H9 (cell line): ENCODE data around the gene DCTPP1. TPM values are rescaled to one million over a fixed set of nuclear protein-coding genes. Genes with fewer than 3 reads are reported as not detected.

Source experiments
- DNase-seq: peaks from one replicate; pipeline ENCODE4 v3.0.0-alpha.2; 2017
- H2AFZ ChIP-seq: one replicate; pipeline ENCODE4 v1.6.1; 2013; ENCODE audit warnings: mild to moderate bottlenecking, low read length, control low read depth, moderate library complexity
- H2AK5ac ChIP-seq: 2 replicates; pipeline ENCODE4 v1.6.1; 2013; ENCODE audit warnings: low read length, control low read depth, mixed read lengths; ENCODE audit not compliant: insufficient read length
- H2BK120ac ChIP-seq: one replicate; pipeline ENCODE4 v1.6.1; 2013; ENCODE audit warnings: low read depth, mild to moderate bottlenecking, low read length, control low read depth, inconsistent platforms; ENCODE audit not compliant: poor library complexity, severe bottlenecking
- H2BK12ac ChIP-seq: 2 replicates; pipeline ENCODE4 v1.6.1; 2013; ENCODE audit warnings: low read length, control low read depth, mixed read lengths, low read depth; ENCODE audit not compliant: insufficient read length
- H2BK15ac ChIP-seq: 2 replicates; pipeline ENCODE4 v1.6.1; 2013; ENCODE audit warnings: low read depth, low read length, control low read depth
- H2BK20ac ChIP-seq: one replicate; pipeline ENCODE4 v1.6.1; 2013; ENCODE audit warnings: low read depth, mild to moderate bottlenecking, low read length, control low read depth, inconsistent platforms; ENCODE audit not compliant: poor library complexity, severe bottlenecking
- H2BK5ac ChIP-seq: 2 replicates; pipeline ENCODE4 v1.6.1; 2013; ENCODE audit warnings: low read length, control low read depth, mixed read lengths; ENCODE audit not compliant: insufficient read length
- H3K14ac ChIP-seq: 2 replicates; pipeline ENCODE4 v1.6.1; 2013; ENCODE audit warnings: low read length, control low read depth; ENCODE audit not compliant: insufficient read depth
- H3K18ac ChIP-seq: 2 replicates; pipeline ENCODE4 v1.6.1; 2013; ENCODE audit warnings: low read depth, mild to moderate bottlenecking, mixed read lengths, low read length, control low read depth; ENCODE audit not compliant: insufficient read length
- H3K23ac ChIP-seq: 2 replicates; pipeline ENCODE4 v1.6.1; 2013; ENCODE audit warnings: low read length, control low read depth, mixed read lengths, low read depth; ENCODE audit not compliant: insufficient read length
- H3K23me2 ChIP-seq: 2 replicates; pipeline ENCODE4 v1.6.1; 2013; ENCODE audit warnings: low read depth, mild to moderate bottlenecking, mixed read lengths, low read length, control low read depth; ENCODE audit not compliant: insufficient read length, poor library complexity, severe bottlenecking
- H3K27ac ChIP-seq: 2 replicates; pipeline ENCODE4 v1.5.1; 2013; ENCODE audit warnings: low read length, control low read depth, mixed read lengths, low read depth; ENCODE audit not compliant: insufficient read length
- H3K27me3 ChIP-seq: 2 replicates; pipeline ENCODE4 v1.6.1; 2013; ENCODE audit warnings: low read length, control low read depth, inconsistent platforms; ENCODE audit not compliant: insufficient read depth
- H3K4ac ChIP-seq: 2 replicates; pipeline ENCODE4 v1.6.1; 2013; ENCODE audit warnings: low read depth, mild to moderate bottlenecking, control low read depth, inconsistent platforms, low read length, moderate library complexity
- H3K4me1 ChIP-seq: 2 replicates; pipeline ENCODE4 v1.6.1; 2013; ENCODE audit warnings: low read length, control low read depth, inconsistent platforms; ENCODE audit not compliant: insufficient read depth
- H3K4me2 ChIP-seq: 2 replicates; pipeline ENCODE4 v1.6.1; 2013; ENCODE audit warnings: low read length, control low read depth, mixed read lengths; ENCODE audit not compliant: insufficient read length, insufficient read depth
- H3K56ac ChIP-seq: 2 replicates; pipeline ENCODE4 v1.6.1; 2013; ENCODE audit warnings: low read depth, mild to moderate bottlenecking, mixed read lengths, low read length, control low read depth; ENCODE audit not compliant: insufficient read length
- H3K79me1 ChIP-seq: 2 replicates; pipeline ENCODE4 v1.6.1; 2013; ENCODE audit warnings: low read depth, mild to moderate bottlenecking, moderate library complexity, low read length, control low read depth, inconsistent platforms; ENCODE audit not compliant: insufficient read depth, poor library complexity, severe bottlenecking
- H3K79me2 ChIP-seq: 2 replicates; pipeline ENCODE4 v1.6.1; 2013; ENCODE audit warnings: low read length, control low read depth, inconsistent platforms; ENCODE audit not compliant: insufficient read depth
- H3K9ac ChIP-seq: 2 replicates; pipeline ENCODE4 v1.6.1; 2013; ENCODE audit warnings: low read length, control low read depth, mixed read lengths; ENCODE audit not compliant: insufficient read length; ENCODE audit errors: extremely low read depth
- H3K9me3 ChIP-seq: one replicate; pipeline ENCODE4 v1.6.1; 2013; ENCODE audit warnings: low read depth, low read length, inconsistent platforms; ENCODE audit not compliant: control insufficient read depth
- H3T11ph ChIP-seq: one replicate; pipeline ENCODE4 v1.6.1; 2013; ENCODE audit warnings: mild to moderate bottlenecking, low read length, control low read depth, inconsistent platforms
- H4K20me1 ChIP-seq: one replicate; pipeline ENCODE4 v1.6.1; 2013; ENCODE audit not compliant: control insufficient read depth, insufficient read length, insufficient read depth
- H4K5ac ChIP-seq: 2 replicates; pipeline ENCODE4 v1.6.1; 2013; ENCODE audit warnings: low read depth, mild to moderate bottlenecking, mixed read lengths, low read length, control low read depth; ENCODE audit not compliant: insufficient read length
- H4K8ac ChIP-seq: replicated peaks from 2 replicates; pipeline ENCODE4 v1.6.1; 2013; ENCODE audit warnings: low read length, control low read depth, mixed read lengths, low read depth; ENCODE audit not compliant: insufficient read length
- H4K91ac ChIP-seq: 2 replicates; pipeline ENCODE4 v1.6.1; 2013; ENCODE audit warnings: low read depth, mild to moderate bottlenecking, moderate library complexity, mixed read lengths, low read length, control low read depth; ENCODE audit not compliant: insufficient read length
- H3K27ac Mint-ChIP-seq, 3 experiments: 2 replicates in 2 of 3; 3 replicates in 1 of 3; pipeline ENCODE4 v1.8.0; 2020 to 2021; ENCODE audit warnings: mixed read lengths in 3 of 3, mild to moderate bottlenecking in 1 of 3, moderate library complexity in 1 of 3
- H3K27me3 Mint-ChIP-seq: 2 replicates; pipeline ENCODE4 v1.8.0; 2021; ENCODE audit warnings: low read depth, mild to moderate bottlenecking, moderate library complexity, mixed read lengths
- H3K36me3 Mint-ChIP-seq, 3 experiments: 2 replicates in 2 of 3; 3 replicates in 1 of 3; pipeline ENCODE4 v1.8.0; 2020 to 2021; ENCODE audit warnings: low read depth in 3 of 3, mixed read lengths in 3 of 3; ENCODE audit not compliant: insufficient read depth in 1 of 3
- H3K4me1 Mint-ChIP-seq, 2 experiments: 2 replicates each; pipeline ENCODE4 v1.8.0; 2020; ENCODE audit warnings: mixed read lengths in 2 of 2
- H3K4me3 Mint-ChIP-seq, 2 experiments: 2 replicates in 1 of 2; 3 replicates in 1 of 2; pipeline ENCODE4 v1.8.0; 2020 to 2021; ENCODE audit warnings: mild to moderate bottlenecking in 2 of 2, mixed read lengths in 2 of 2, moderate library complexity in 1 of 2
- H3K9me3 Mint-ChIP-seq, 2 experiments: 2 replicates in 1 of 2; 3 replicates in 1 of 2; pipeline ENCODE4 v1.8.0; 2020; ENCODE audit warnings: mild to moderate bottlenecking in 2 of 2, mixed read lengths in 2 of 2, moderate library complexity in 1 of 2
- WGBS: extraction: QIAGEN DNeasy Blood & Tissue Kit; methylation state at CpG from one replicate; pipeline ENCODE4 v1.1.7; 2013; ENCODE audit warnings: missing lambda C conversion rate, low lambda C conversion rate, mixed read lengths; ENCODE audit not compliant: insufficient read length; ENCODE audit errors: extremely low coverage; 5-methylcytosine and 5-hydroxymethylcytosine counted together
- total RNA-seq: library from RNA; stranded (reverse); gene quantifications from 2 replicates; pipeline ENCODE4 v1.2.1, GENCODE V29; 2021
- TF ChIP-seq, protein P1 (sequence below): fragments of 200-600 bp; sonication (generic); conservative IDR thresholded peaks from 3 replicates; pipeline ENCODE4 v1.8.0; 2021; ENCODE audit warnings: antibody characterized with exemption, mild to moderate bottlenecking

The DCTPP1 gene
- total RNA-seq, 1 experiment from 2014 or later, result 78.3 TPM

DNA sequence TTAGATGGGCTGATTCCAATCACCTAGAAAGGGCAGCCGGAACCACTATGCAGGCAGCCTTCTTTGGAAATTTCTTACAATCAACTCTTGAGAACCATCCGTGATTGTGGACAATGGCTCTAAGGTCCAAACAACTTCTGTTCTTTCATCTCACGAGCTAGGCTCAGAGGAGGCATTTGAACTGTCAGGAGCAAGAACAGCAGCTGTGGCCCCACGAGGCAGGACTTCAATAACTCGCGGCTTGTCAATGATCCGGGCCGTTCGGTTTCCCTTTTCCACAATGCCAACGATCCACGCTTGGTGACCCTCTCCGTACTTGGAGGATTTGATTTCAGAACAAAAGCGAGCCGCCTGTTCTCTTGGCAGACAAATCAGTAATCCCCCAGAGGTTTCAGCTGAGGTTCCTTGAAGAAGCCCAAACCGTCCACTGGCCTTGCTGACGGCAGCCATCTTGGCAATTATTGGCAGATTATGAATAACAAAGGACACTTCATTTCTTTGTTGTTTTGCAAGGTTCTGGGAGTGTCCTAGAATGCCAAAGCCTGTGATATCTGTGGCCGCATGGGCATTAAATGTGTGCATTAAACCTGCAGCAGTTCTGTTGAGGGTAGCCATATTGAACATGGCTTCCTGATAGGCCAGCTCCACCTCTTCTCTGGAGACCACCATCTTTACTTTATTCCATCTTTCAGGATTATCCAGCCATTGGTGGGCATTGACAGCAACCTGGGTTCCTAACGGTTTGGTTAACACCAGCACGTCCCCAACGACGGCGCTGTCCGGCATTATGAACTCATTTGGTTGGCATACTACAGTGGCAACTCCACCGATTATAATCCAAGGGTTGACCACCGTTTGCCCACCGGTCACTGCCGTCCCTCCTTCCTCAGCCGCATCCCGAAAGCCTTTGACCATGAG lies 14.7 kb upstream of the DCTPP1 start:
- Histone ChIP-seq H3K56ac (no peak overlapping the region), H3K27ac (no peak overlapping the region), H3K27me3 (no peaks in the 10 kb centered on the region), H2BK5ac (no peak overlapping the region), H4K20me1 (no peaks in the 10 kb centered on the region), H2BK120ac (no peak overlapping the region), H3K23me2 (peaks cover 5% of the 10 kb centered on the region), H3K4me2 (peak overlapping the region; percentile 68), H3K18ac (no peak overlapping the region), H4K8ac (no peak overlapping the region), H4K5ac (no peak overlapping the region), H2BK20ac (no peak overlapping the region), H3K79me2 (no peaks in the 10 kb centered on the region; the same call in 1 of the 2 replicates), H3K4me1 (peaks cover 3% of the 10 kb centered on the region; the same call in 1 of the 2 replicates), H3K4ac (no peak overlapping the region), H3K14ac (no peak overlapping the region), H3K23ac (no peak overlapping the region), H3K79me1 (no peaks in the 10 kb centered on the region), H3K9ac (peak overlapping the region; percentile 37), H4K91ac (no peak overlapping the region), H2BK12ac (no peak overlapping the region), H2AK5ac (no peak overlapping the region), H2BK15ac (no peak overlapping the region), H3K9me3 (no peaks in the 10 kb centered on the region), H3T11ph (no peak overlapping the region), H2AFZ (no peak overlapping the region)
- Mint-ChIP-seq H3K4me1 (peaks cover 14 to 18% of the 10 kb centered on the region in 2 experiments), H3K27ac (no peak overlapping the region), H3K36me3 (peaks cover 15 to 27% (median 23%) of the 10 kb centered on the region in 3 experiments), H3K4me3 (peak overlapping the region; percentile 84 to 89), H3K27me3 (peaks cover 21% of the 10 kb centered on the region), H3K9me3 (peaks cover 6 to 10% of the 10 kb centered on the region in 2 experiments; a peak in 3 of 5 replicates)
- no CpG with 5 or more reads among the region's 29 CpGs for WGBS
- no peak for DNase-seq
- TF ChIP-seq, protein P1, sequence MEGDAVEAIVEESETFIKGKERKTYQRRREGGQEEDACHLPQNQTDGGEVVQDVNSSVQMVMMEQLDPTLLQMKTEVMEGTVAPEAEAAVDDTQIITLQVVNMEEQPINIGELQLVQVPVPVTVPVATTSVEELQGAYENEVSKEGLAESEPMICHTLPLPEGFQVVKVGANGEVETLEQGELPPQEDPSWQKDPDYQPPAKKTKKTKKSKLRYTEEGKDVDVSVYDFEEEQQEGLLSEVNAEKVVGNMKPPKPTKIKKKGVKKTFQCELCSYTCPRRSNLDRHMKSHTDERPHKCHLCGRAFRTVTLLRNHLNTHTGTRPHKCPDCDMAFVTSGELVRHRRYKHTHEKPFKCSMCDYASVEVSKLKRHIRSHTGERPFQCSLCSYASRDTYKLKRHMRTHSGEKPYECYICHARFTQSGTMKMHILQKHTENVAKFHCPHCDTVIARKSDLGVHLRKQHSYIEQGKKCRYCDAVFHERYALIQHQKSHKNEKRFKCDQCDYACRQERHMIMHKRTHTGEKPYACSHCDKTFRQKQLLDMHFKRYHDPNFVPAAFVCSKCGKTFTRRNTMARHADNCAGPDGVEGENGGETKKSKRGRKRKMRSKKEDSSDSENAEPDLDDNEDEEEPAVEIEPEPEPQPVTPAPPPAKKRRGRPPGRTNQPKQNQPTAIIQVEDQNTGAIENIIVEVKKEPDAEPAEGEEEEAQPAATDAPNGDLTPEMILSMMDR, result no peak
